Measurements from ENCODE around the gene MAGEB17.

The MAGEB17 gene

DNA sequence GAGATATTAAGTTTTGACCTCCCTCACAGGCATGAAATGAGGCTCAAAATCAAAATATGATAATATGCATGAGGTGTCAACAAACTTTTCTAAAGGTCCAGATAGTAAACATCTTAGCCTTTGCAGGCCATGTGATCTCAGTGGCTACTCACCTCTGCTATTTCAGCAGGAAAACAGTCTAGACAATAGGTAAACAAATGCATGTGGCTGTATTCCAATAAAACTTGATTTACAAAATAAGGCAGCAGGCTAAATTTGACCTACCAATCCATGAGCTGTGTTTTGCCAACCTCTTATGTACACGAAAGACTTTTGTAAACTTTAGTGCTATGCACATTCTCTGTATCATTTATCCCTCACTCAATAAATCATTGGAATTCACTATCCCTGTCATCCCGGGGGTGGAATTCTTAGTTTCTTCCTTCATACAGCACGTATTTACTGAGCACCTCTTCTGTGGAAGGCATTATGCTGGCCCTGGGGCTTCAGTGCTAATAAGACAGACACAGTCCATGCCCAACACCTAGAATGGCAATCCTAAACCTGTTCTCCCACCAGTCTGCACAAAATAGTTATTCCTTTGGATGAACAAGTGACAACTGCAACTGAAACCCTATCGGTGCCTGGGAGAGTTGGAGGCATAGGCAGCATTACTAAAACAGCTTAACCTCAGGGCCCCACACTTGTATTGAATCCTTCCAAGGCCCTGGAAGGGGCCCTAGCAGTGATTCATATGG lies 19.9 kb downstream of the MAGEB17 start:
- TF ChIP-seq, protein P1, sequence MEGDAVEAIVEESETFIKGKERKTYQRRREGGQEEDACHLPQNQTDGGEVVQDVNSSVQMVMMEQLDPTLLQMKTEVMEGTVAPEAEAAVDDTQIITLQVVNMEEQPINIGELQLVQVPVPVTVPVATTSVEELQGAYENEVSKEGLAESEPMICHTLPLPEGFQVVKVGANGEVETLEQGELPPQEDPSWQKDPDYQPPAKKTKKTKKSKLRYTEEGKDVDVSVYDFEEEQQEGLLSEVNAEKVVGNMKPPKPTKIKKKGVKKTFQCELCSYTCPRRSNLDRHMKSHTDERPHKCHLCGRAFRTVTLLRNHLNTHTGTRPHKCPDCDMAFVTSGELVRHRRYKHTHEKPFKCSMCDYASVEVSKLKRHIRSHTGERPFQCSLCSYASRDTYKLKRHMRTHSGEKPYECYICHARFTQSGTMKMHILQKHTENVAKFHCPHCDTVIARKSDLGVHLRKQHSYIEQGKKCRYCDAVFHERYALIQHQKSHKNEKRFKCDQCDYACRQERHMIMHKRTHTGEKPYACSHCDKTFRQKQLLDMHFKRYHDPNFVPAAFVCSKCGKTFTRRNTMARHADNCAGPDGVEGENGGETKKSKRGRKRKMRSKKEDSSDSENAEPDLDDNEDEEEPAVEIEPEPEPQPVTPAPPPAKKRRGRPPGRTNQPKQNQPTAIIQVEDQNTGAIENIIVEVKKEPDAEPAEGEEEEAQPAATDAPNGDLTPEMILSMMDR (IDR thresholded peaks at IDR 0.05; ENCODE audit: low read depth, low read length), result no peak
- Histone ChIP-seq H3K27ac (no peak overlapping the region), H3K4me3 (ENCODE audit: low read depth, low read length) (no peak overlapping the region), H3K27me3 (ENCODE audit: insufficient read depth, low read depth, severe bottlenecking) (peaks cover 54% of the 10 kb centered on the region), H3K36me3 (no peaks in the 10 kb centered on the region), H3K9me3 (ENCODE audit: severe bottlenecking) (no peaks in the 10 kb centered on the region)
- DNase-seq, result no peak

DNA sequence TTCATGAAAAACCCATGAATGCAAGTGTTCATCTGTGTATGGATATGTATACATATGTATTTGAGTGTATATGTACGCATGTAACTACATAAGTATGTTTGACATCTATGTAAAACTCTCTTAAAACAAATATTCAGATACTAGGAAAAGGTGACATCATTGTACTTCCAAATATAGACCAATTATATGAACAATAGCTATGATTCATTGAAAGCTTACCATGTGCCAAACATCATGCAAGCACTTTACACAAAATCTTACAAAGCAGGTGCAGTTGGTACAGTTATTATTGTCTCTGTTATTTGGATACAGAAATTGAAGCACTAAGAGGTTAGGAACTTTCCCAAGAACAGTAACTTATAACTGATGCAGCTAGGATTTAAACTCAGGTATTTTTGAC lies 21.4 kb downstream of the MAGEB17 start:
- H3K27ac ChIP-seq, result no peak overlapping the region
- no peak for DNase-seq
- H3K36me3 ChIP-seq, result no peaks in the 10 kb centered on the region
- H3K9me3 ChIP-seq (ENCODE audit: severe bottlenecking), result no peaks in the 10 kb centered on the region
- TF ChIP-seq, protein P1 (IDR thresholded peaks at IDR 0.05; ENCODE audit: low read depth, low read length), result no peak
- H3K27me3 ChIP-seq (ENCODE audit: insufficient read depth, low read depth, severe bottlenecking), result peaks cover 54% of the 10 kb centered on the region
- no peak overlapping the region for H3K4me3 ChIP-seq (ENCODE audit: low read depth, low read length)

DNA sequence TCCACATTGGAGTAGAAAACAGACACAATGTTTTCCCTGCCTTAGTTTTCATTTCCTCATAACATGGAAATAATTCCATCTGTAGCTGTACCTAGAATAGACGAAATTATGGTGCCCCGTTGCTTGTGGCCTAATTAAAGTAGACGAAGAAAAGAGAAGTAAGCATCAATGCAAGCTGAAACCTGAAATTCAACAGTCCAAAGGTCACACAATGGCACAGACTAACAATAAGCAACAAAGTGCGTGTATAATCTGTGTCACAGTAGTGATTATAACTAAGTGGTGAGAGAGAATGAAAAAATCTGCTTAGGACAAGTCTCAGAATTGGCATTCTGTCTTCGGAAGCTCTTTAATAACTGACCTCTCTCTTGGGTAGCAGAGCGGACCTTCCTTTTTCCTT lies 24.3 kb downstream of the MAGEB17 start:
- Histone ChIP-seq H3K27ac (no peak overlapping the region), H3K27me3 (ENCODE audit: insufficient read depth, low read depth, severe bottlenecking) (peaks cover 31% of the 10 kb centered on the region), H3K4me3 (ENCODE audit: low read depth, low read length) (no peak overlapping the region), H3K36me3 (no peaks in the 10 kb centered on the region), H3K9me3 (ENCODE audit: severe bottlenecking) (no peaks in the 10 kb centered on the region)
- TF ChIP-seq, protein P1 (IDR thresholded peaks at IDR 0.05; ENCODE audit: low read depth, low read length), result no peak
- no peak for DNase-seq

DNA sequence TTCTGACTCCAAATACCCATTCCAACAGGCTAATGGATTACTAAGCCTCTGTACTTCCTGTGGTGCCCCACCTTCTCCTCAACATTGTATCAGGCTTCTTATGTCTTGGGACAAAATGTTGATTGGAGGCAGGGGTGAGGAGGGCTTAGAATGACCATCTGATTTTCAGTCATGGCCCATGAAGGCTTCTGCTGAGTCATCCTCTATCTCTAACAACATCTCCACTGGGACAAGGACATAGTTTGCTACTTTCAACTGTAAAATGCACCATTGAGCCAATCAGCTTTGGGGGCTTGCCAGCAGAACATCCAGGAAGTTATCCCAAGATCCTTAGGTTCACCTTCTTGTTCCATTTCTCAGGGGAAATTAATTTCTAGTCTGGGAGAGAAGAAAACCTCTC lies 29.5 kb downstream of the MAGEB17 start:
- no peaks in the 10 kb centered on the region for H3K36me3 ChIP-seq
- no peak overlapping the region for H3K27ac ChIP-seq
- no peak overlapping the region for H3K4me3 ChIP-seq (ENCODE audit: low read depth, low read length)
- peaks cover 21% of the 10 kb centered on the region for H3K27me3 ChIP-seq (ENCODE audit: insufficient read depth, low read depth, severe bottlenecking)
- TF ChIP-seq, protein P1 (IDR thresholded peaks at IDR 0.05; ENCODE audit: low read depth, low read length), result no peak
- no peaks in the 10 kb centered on the region for H3K9me3 ChIP-seq (ENCODE audit: severe bottlenecking)
- no peak for DNase-seq

DNA sequence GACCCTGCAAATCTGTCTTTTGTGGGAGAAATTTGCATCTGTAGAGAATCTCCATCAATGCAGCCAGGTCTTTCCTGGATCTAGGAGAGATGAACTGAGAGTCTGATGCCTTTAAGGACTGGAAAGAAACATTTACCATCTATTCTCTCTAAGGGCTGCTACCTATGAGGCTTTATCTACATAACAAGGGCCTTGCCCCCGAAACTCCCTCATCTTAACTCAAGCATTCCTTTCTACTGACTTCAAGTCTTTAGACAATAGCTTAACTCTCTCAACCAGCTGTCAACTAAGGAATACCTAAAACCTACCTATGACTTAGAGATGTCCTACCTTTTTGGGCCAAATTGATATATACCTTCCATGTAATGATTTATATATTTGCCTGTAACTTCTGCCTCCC lies 32.1 kb downstream of the MAGEB17 start:
- TF ChIP-seq, protein P1 (IDR thresholded peaks at IDR 0.05; ENCODE audit: low read depth, low read length), result no peak
- DNase-seq, result no peak
- no peaks in the 10 kb centered on the region for H3K9me3 ChIP-seq (ENCODE audit: severe bottlenecking)
- H3K36me3 ChIP-seq, result no peaks in the 10 kb centered on the region
- H3K4me3 ChIP-seq (ENCODE audit: low read depth, low read length), result no peak overlapping the region
- no peak overlapping the region for H3K27ac ChIP-seq
- H3K27me3 ChIP-seq (ENCODE audit: insufficient read depth, low read depth, severe bottlenecking), result peaks cover 24% of the 10 kb centered on the region

DNA sequence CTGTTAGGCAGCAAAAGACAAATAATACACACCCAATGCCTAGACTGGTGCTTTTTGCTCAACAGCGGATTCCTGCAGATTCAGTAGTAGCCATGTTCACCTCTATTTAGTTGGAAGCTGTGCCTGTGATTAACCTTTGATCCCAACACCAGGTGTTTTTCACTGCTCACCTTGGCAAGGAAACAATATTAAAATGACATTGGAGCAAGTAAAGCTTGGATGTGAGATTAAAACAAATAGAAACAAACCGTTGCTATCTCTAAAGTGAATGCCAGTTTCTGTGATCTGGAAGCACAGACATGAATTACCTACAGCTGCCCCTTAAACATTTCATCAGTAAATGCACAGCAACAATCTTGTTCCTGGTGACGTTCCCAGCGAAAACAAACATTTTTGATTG lies 35.7 kb downstream of the MAGEB17 start:
- Histone ChIP-seq H3K27ac (no peak overlapping the region), H3K4me3 (ENCODE audit: low read depth, low read length) (no peak overlapping the region), H3K27me3 (ENCODE audit: insufficient read depth, low read depth, severe bottlenecking) (peaks cover 22% of the 10 kb centered on the region), H3K9me3 (ENCODE audit: severe bottlenecking) (no peaks in the 10 kb centered on the region), H3K36me3 (no peaks in the 10 kb centered on the region)
- DNase-seq, result no peak
- TF ChIP-seq, protein P1 (IDR thresholded peaks at IDR 0.05; ENCODE audit: low read depth, low read length), result no peak
